BJ (cell line): ENCODE results near the gene CD247. TPM values are rescaled to one million over a fixed set of nuclear protein-coding genes. Genes with fewer than 3 reads are reported as not detected.

Experiments used
- CTCF ChIA-PET: fragments of 350-600 bp; formaldehyde crosslinking; extraction: SDS; loops from one replicate; lab custom pipeline; 2021; ENCODE audit warnings: antibody characterized with exemption, inconsistent platforms; lab: Yijun Ruan, JAX
- POLR2A ChIA-PET: fragments of 300-600 bp; sonication (Branson Sonifier 250); formaldehyde crosslinking; extraction: SDS; loops from one replicate; lab custom pipeline; 2021; ENCODE audit warnings: antibody characterized with exemption; lab: Charles Lee
- DNase-seq: peaks from one replicate; pipeline ENCODE4 v3.0.0-alpha.2; 2011; ENCODE audit warnings: low read depth
- H3K27me3 ChIP-seq: 2 replicates; pipeline ENCODE4 v1.6.0; 2011; ENCODE audit warnings: low read length; ENCODE audit not compliant: control insufficient read depth, insufficient read depth
- H3K36me3 ChIP-seq: 2 replicates; pipeline ENCODE4 v1.5.1; 2011; ENCODE audit warnings: low read length; ENCODE audit not compliant: control insufficient read depth, insufficient read depth
- H3K4me3 ChIP-seq: 2 replicates; pipeline ENCODE4 v1.5.1; 2011; ENCODE audit warnings: low read depth, mild to moderate bottlenecking, control low read depth, low read length
- CTCF ChIP-seq: IDR thresholded peaks from 2 replicates; pipeline ENCODE4 v1.5.1; 2011; ENCODE audit warnings: low read depth, mild to moderate bottlenecking, control low read depth, inconsistent platforms, low read length, moderate library complexity; ENCODE audit not compliant: insufficient read depth
- polyA plus RNA-seq: library from polyadenylated mRNA; depleted of rRNA; stranded (reverse); fragments of >200 nt; gene quantifications from 2 replicates; pipeline ENCODE4 v1.2.3, GENCODE V29; 2011

The CD247 gene
- polyA plus RNA-seq, 1 experiment, result not detected

- CTCF ChIA-PET, result interaction anchor here (0.9 to 1.2 kb wide), 2 partner anchors 11 to 116 kb away, joined by 3 to 4 read pairs; no protein-coding TSS in a partner anchor
- Histone ChIP-seq H3K27me3 (no peaks in the 10 kb centered on the region), H3K4me3 (no peak overlapping the region), H3K36me3 (peaks cover 4% of the 10 kb centered on the region)
- TF ChIP-seq CTCF, result no peak
- DNase-seq, result no peak
- POLR2A ChIA-PET, result no interaction called here
These were observed 99.9 kb downstream of the CD247 start for GRCh38 chr1:167418391-167418790.

- Histone ChIP-seq H3K4me3 (no peak overlapping the region), H3K36me3 (peaks cover 7% of the 10 kb centered on the region), H3K27me3 (no peaks in the 10 kb centered on the region)
- DNase-seq, result no peak
- ChIA-PET CTCF (no interaction called here), POLR2A (no interaction called here)
- no peak for TF ChIP-seq CTCF
These were observed 101.8 kb downstream of the CD247 start for GRCh38 chr1:167416506-167416905.

- ChIA-PET CTCF (interaction anchor here (1.0 kb wide), 1 partner anchor 21 kb away, joined by 3 read pairs; no protein-coding TSS in a partner anchor), POLR2A (interaction anchor here (0.6 kb wide), 1 partner anchor 41 kb away, joined by 4 read pairs; no protein-coding TSS in a partner anchor)
- Histone ChIP-seq H3K36me3 (peaks cover 7% of the 10 kb centered on the region), H3K27me3 (no peaks in the 10 kb centered on the region), H3K4me3 (no peak overlapping the region)
- DNase-seq, result no peak
- TF ChIP-seq CTCF, result no peak
These were observed 105.0 kb downstream of the CD247 start for GRCh38 chr1:167413328-167413727.

- ChIA-PET POLR2A (no interaction called here), CTCF (no interaction called here)
These were observed 105.4 kb downstream of the CD247 start for GRCh38 chr1:167412920-167413319.

GRCh38 chr1:167412072-167412471 is 106.3 kb downstream of the CD247 start:
- ChIA-PET CTCF (interaction anchor here (1.0 to 1.3 kb wide), 2 partner anchors 22 to 23 kb away, joined by 3 read pairs; no protein-coding TSS in a partner anchor), POLR2A (no interaction called here)
- Histone ChIP-seq H3K36me3 (peaks cover 7% of the 10 kb centered on the region), H3K4me3 (no peak overlapping the region), H3K27me3 (no peaks in the 10 kb centered on the region)
- DNase-seq, result no peak
- TF ChIP-seq CTCF, result no peak

More at GRCh38 chr1:167412920-167413319, 105.4 kb downstream of the CD247 start:
- TF ChIP-seq CTCF, result no peak
- Histone ChIP-seq H3K4me3 (no peak overlapping the region), H3K36me3 (peaks cover 7% of the 10 kb centered on the region), H3K27me3 (no peaks in the 10 kb centered on the region)
- no peak for DNase-seq
